NCI-H146 treated with DMSO at 0.1 percent for 48 hours (cell line): ENCODE results near the gene ERBB4.
"Not testable (repeated sequence)": the region's sequence is repeated elsewhere in the genome, so short reads cannot be mapped to it uniquely, and the experiment has no call there.

ENCODE experiments used
- DNase-seq: peaks from one replicate; lab custom pipeline; 2025; ENCODE audit not compliant: unreplicated experiment; lab: John Stamatoyannopoulos, UW

Gene ERBB4

DNA sequence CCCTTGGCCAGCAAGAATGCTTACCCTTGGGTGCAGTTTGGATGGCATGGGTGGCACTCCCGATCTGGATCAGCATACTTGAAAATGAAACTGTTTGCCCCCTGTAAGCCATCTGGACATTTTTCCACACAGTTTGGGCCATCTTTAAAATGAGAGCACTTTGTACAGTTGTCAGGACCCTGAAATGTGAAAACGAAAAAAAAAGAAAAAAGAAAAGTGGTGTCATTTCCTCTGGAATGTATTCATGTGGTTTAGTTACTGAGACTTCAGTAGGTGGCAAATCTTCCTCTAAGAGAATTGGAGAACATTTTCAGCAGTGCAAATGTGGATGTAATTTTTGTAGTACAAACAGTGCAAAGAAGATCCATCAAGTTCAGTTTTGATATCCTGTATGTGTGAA lies 873.3 kb downstream of the ERBB4 start:
- DNase-seq = no peak

DNA sequence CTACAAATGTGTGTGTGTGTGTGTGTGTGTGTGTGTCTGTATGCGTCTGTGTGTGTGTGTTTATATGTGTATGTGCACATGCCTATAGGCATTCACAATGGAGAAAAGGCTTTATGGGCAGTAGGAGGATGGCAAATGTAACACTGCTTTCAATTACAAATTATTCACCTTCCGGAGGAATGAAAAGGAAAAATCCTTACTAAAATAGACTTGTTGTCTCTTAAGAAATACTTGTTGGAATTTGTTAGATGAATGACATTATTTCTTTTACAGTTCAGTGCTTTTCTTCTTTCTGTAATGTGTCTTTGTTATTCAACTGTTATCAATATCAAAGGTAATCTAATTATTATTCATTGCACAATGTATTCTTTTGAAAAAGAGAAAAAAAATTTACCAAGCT lies 874.3 kb downstream of the ERBB4 start:
- no peak for DNase-seq

DNA sequence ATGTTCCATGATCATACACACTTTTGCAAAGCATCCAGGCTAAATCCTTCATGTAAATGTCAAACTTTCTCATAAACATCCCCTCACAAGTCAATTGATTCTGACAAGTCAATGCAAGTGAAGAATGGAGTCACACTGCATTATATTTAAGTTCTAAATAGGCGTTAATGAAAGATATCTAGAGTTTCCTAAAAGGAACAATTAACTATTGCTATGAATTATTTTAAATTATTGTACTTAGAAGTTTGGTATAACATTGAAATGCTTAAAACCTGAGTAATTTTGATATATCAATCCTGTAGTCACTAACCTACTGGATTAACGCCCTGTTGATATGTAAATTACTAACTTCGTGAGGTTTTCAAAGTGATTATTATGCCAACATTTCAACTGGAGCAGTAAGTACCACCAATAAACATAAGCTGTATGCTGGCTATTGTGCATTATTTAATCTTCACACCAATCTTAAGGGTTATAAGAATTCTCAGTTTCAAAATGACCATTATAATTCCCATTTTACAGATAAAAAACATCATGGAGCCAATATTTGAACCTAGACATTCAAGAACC lies 884.3 kb downstream of the ERBB4 start:
- DNase-seq = no peak

DNA sequence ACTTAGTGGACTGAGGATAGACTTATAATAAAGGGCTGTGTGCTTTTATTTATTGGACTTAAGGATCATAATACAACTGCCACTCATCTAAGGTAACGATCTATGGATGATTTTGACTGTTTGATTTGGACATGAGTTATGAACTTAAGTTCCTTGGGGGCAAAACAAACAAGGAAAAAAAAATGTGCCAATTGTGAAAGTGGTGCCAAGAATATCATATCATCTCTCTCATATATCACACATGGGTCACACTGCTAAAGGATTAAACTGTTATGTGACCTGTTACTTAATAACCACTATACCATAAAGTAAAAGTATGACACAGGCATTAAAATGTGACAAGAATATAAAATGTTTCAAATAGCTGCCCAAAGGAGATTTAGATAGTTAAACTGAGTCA lies 886.3 kb downstream of the ERBB4 start:
- no peak for DNase-seq

- DNase-seq = no peak
These were observed 889.3 kb downstream of the ERBB4 start for GRCh38 chr2:211649331-211649730.

DNA sequence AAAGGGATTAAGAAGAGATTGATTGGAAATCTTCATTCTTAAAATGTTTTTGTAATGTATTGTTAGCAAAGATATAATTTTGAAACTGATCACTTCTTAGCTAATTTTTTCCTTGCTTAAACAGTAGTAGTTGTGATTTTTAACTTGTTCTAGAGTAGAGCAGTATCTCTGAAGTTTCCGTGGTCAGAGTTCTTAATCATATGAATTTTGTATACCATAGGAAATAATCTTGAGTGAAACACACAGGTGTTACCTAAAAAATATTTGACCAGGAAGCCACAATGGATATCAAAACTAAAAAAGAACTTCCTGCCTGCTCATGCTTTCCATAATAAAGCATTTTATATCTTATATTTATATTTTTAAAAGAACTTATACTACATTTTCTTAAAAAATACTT lies 907.1 kb downstream of the ERBB4 start:
- DNase-seq = no peak

- no peak for DNase-seq
These were observed 915.5 kb downstream of the ERBB4 start for GRCh38 chr2:211623096-211623495.

DNA sequence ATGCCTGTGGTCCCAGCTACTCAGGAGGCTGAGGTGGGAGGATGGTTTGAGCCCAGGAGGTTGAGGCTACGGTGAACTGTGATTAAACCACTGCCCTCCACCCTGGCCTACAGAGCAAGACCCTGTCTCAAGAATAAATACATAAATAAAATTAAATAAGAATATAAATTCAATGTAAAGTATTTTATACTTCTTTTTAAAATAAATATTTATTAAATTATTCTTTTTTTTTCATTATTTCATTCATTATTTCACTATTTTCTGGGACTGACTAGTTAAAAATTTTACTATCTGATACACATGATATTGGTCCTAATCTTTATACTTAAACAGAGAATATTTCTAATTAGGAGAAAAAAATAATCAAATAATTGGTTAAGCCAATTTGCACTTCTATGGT lies 917.6 kb downstream of the ERBB4 start:
- DNase-seq = no peak

- no peak for DNase-seq
These were observed 920.8 kb downstream of the ERBB4 start for GRCh38 chr2:211617803-211618202.

DNA sequence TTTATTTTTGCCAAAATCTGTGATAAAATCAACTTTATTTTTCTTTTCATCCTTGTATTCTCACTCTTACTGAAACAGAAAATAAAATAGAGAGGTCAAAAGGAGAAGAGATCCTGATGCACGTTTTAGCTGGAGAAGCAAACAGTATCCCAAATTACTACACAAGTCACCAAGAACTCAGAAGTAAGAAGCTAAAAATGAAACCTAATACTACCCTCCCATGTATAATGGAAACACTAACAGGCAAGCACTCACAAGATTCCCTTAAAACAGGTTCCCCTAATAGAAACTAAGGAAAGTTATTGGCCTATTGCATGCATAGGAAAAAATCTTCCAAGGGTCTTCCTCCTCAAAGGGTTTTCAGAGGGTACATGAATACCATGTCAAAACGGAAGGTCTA lies 927.0 kb downstream of the ERBB4 start:
- DNase-seq = no peak

GRCh38 chr2:211611061-211611518 lies 927.5 kb downstream of the ERBB4 start:
- DNase-seq = no peak

GRCh38 chr2:211609127-211609526 lies 929.5 kb downstream of the ERBB4 start:
- no peak for DNase-seq

GRCh38 chr2:211599146-211599545 lies 939.5 kb downstream of the ERBB4 start:
- DNase-seq = no peak

GRCh38 chr2:211598238-211598637 lies 940.4 kb downstream of the ERBB4 start:
- no peak for DNase-seq

DNA sequence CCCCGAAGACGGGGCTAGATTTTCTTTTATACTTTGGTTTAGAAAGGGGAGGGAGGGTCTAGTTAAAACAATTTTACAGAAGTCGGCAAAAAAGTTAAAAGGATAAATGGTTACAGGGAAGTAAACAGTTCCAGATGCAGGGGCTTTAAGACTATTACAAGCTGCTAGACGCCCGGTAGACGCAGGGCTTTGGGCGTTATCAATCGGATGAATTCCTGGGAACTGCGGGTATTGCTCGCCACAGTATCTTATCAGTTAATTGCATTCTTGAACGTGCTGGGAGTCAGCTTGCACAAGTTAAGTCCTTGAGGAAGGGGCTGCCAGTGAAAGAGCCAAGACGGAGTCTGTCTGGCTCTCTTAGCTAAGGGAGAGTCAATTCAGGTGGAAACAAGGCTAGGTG lies 946.6 kb downstream of the ERBB4 start:
- not testable (repeated sequence) for DNase-seq

DNA sequence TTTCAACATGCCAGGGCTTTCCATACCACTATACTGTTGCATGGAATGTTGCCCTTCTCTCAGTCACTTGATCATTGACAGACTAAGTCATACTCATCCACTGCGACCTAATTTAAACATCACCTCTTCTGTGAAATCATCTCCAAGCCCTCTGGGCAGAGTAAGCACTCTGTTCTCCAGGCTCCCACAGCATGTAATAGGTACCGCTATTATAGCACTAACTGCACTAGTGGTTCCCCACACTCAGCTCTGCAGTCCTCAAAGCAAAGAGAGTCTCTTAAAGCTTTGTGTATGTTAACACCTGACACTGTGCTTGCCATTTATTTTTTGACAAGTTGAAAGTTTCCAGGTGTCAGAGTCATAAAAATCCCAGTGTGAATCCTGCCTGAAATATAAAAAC lies 947.2 kb downstream of the ERBB4 start:
- DNase-seq = no peak

DNA sequence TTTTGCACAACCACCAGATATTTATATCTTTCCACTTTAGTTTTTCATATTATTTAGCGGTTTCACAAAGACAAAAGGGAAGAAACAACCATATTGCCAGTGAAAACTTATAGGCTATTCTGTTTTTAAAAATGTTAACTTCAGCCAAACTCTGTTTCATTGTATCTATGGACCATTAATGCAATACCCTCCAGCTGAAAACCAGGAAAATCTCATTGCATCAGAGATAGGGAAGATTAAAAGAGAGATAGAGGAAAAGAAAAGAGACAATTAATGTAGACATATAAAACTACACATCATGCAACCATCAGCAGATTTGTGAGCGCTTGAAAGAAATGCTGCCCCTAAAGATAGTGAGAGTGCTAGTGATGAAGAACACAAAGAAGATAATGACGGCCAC lies 970.2 kb downstream of the ERBB4 start:
- DNase-seq = no peak

- DNase-seq = no peak
These were observed 974.2 kb downstream of the ERBB4 start for GRCh38 chr2:211564441-211564840.

DNA sequence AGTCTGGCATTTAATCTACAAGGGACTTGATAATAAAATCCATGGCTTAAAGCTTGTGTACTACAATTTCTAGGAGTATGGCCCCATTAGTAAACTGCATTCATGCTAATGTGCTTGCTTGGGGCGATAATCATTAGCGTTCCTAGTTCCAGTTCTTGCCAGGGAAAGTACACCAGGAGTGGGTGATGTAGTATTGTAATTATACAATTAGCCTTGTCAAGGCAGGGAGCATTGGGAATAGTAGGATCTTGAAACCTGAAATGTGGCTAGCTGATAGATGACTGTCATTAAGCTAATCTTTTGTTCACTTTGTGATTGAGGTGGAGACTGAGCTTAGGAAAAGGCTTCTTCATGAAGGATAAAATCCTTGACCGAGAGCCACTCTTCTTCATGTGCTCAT lies 993.0 kb downstream of the ERBB4 start:
- no peak for DNase-seq

DNA sequence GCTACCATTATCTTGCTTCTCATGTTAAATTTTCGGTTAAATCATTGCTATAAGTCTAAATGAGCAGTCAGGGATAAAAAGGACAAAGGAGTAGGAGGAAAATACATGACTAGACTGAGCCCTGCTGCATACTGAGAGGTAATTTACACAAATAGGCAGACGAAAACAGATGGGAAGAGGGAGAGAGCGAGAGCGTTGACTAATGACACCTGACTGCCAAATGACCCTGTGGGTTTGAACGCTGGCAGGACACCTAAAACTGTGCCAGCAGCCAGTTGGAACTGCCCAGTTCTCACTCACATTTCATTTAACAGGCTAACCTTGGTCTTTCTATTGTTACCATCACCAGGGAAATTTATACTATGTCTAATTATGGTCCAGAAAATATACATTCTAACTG lies 1004.0 kb downstream of the ERBB4 start:
- peak; percentile 53 for DNase-seq

DNA sequence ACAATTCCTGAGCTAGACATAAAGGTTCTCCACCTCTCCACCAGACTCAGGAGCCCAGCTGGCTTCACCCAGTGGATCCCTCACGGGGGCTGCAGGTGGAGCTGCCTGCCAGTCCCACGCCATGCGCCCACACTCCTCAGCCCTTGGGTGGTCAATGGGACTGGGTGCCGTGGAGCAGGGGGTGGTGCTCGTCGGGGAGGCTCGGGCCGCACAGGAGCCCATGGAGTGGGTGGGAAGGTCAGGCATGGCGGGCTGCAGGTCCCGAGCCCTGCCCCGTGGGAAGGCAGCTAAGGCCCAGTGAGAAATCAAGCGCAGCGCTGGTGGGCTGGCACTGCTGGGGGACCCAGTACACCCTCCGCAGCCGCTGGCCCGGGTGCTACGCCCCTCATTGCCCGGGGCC lies 1014.4 kb downstream of the ERBB4 start:
- DNase-seq = not testable (repeated sequence)

- DNase-seq = no peak
These were observed 1022.1 kb downstream of the ERBB4 start for GRCh38 chr2:211516537-211516936.

- DNase-seq = no peak
These were observed 1024.6 kb downstream of the ERBB4 start for GRCh38 chr2:211514049-211514448.

DNA sequence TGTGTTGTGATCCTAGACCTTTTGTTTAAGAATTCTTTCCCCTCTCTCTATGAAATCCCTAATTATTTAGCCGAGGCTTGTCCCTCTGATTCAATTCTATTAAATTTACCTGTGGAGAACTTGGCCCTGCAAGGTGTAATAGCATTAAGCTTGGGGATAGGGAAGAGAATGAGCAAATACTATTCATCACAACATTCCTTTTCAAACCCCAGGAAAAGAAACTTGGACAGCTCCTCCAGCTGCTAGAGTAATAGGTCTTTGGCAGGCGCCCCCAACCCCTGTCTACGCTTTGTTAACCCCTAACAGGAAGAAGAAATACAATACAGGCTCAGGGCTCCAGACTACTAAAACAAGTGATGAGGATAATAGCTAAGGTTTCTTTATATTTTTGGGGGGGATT lies 1025.2 kb downstream of the ERBB4 start:
- DNase-seq = no peak
